GM13976 (cell line): Measurements from ENCODE around the gene CPT1B.

Source experiments
- DNase-seq: peaks from one replicate; pipeline ENCODE4 v3.0.0; 2012; ENCODE audit warnings: low spot score
- CTCF ChIP-seq: IDR thresholded peaks from 2 replicates; pipeline ENCODE4 v1.5.1; 2012; ENCODE audit warnings: borderline replicate concordance, mild to moderate bottlenecking; ENCODE audit not compliant: insufficient read depth; ENCODE audit errors: extremely low read depth, missing control alignments, control extremely low read depth
- in situ Hi-C: fragments of 300-500 bp; cut with MboI; formaldehyde crosslinking; loops from one replicate; pipeline ENCODE4 v1.12.0; 2022; ENCODE audit warnings: low sequenced_read_pairs, mixed read lengths, inconsistent platforms; ENCODE audit not compliant: unreplicated experiment

The CPT1B gene

GRCh38 chr22:50532824-50533796 lies 45.1 kb downstream of the CPT1B start:
- no peak for TF ChIP-seq CTCF
- in situ Hi-C loops = no loop called here
- no peak for DNase-seq

- in situ Hi-C loops = no loop called here
- TF ChIP-seq CTCF = no peak
- DNase-seq = no peak
Observed at GRCh38 chr22:50531962-50532674, 46.1 kb downstream of the CPT1B start.

- TF ChIP-seq CTCF = no peak
- peak; percentile 77 for DNase-seq
- in situ Hi-C loops = no loop called here
Observed at GRCh38 chr22:50531546-50531961, 46.7 kb downstream of the CPT1B start.

GRCh38 chr22:50530877-50531545 lies 47.2 kb downstream of the CPT1B start:
- in situ Hi-C loops = no loop called here

GRCh38 chr22:50530580-50530876 lies 47.7 kb downstream of the CPT1B start:
- in situ Hi-C loops = no loop called here
- no peak for DNase-seq
- no peak for TF ChIP-seq CTCF

More at GRCh38 chr22:50530877-50531545, 47.2 kb downstream of the CPT1B start:
- peak; percentile 80 for DNase-seq
- no peak for TF ChIP-seq CTCF

GRCh38 chr22:50529897-50530579 lies 48.2 kb downstream of the CPT1B start, which contains the start of gene TYMP:
TYMP (minus strand) TSS chr22:50530012; CDS start chr22:50529709, 303 bp downstream.
- no peak for TF ChIP-seq CTCF
- peak; percentile 88 for DNase-seq
- in situ Hi-C loops = no loop called here
